T-cell (primary cell): Measurements from ENCODE around the gene TTC33. TPM values are rescaled to one million over a fixed set of nuclear protein-coding genes. Genes with fewer than 3 reads are reported as not detected.

Experiments used
- ATAC-seq, 4 experiments: fragments of 200-7000 bp in 3 of 4; fragments of 150-1000 bp in 1 of 4; cut with Tn5 transposase; replicated peaks in 1 of 4; 1 replicate in 3 of 4; 2 replicates in 1 of 4; pipeline ENCODE4 v1.10.0; 2021; ENCODE audit warnings: moderate library complexity in 3 of 4, mild to moderate bottlenecking in 2 of 4, moderate number of reproducible peaks in 1 of 4
- CTCF ChIA-PET, 2 donors: fragments of 300-600 bp; sonication (Branson Sonifier 250); formaldehyde crosslinking; loops; one replicate each; lab custom pipeline; 2022; ENCODE audit warnings: antibody characterized with exemption in 2 of 2; lab: Charles Lee
- POLR2A ChIA-PET, 2 donors: fragments of 300-600 bp; sonication (Branson Sonifier 250); formaldehyde crosslinking; loops; one replicate each; lab custom pipeline; 2022; ENCODE audit warnings: antibody characterized with exemption in 2 of 2; lab: Charles Lee
- DNase-seq, 35 experiments: peaks; one replicate each; pipeline versions ENCODE4 v3.0.0 to v3.0.0-alpha.2; 2013 to 2023
- H3K27ac ChIP-seq: one replicate; pipeline ENCODE4 v1.5.1; 2013; ENCODE audit warnings: low read length
- H3K27me3 ChIP-seq, 2 experiments: replicated peaks in 1 of 2; 1 replicate in 1 of 2; 2 replicates in 1 of 2; pipeline versions ENCODE4 v1.6.1 to v1.7.0; 2013; ENCODE audit warnings: low read length in 1 of 2, mixed read lengths in 1 of 2; ENCODE audit not compliant: control insufficient read depth in 2 of 2, insufficient read depth in 2 of 2; ENCODE audit errors: extremely low read depth in 1 of 2
- H3K36me3 ChIP-seq, 2 donors: 1 replicate in 1 of 2; 2 replicates in 1 of 2; pipeline versions ENCODE4 v1.6.1 to v1.7.0; 2013; ENCODE audit warnings: low read length in 1 of 2; ENCODE audit not compliant: control insufficient read depth in 2 of 2, insufficient read depth in 1 of 2; ENCODE audit errors: extremely low read depth in 1 of 2
- H3K4me1 ChIP-seq, 2 experiments: 1 replicate in 1 of 2; 2 replicates in 1 of 2; pipeline versions ENCODE4 v1.6.1 to v1.7.0; 2013; ENCODE audit warnings: low read length in 2 of 2, mixed read lengths in 1 of 2; ENCODE audit not compliant: insufficient read depth in 2 of 2, control insufficient read depth in 1 of 2; ENCODE audit errors: extremely low read depth in 1 of 2
- H3K4me3 ChIP-seq, 2 donors: 1 replicate in 1 of 2; 2 replicates in 1 of 2; pipeline versions ENCODE4 v1.5.1 to v1.7.0; 2013; ENCODE audit warnings: mild to moderate bottlenecking in 2 of 2, low read length in 1 of 2, moderate library complexity in 1 of 2; ENCODE audit not compliant: control insufficient read depth in 1 of 2; ENCODE audit errors: extremely low read depth in 1 of 2
- H3K9me3 ChIP-seq: 2 replicates; pipeline ENCODE4 v1.7.0; 2013
- H3K27ac Mint-ChIP-seq, 2 donors: one replicate each; pipeline ENCODE4 v1.8.0; 2020 to 2021; ENCODE audit warnings: mild to moderate bottlenecking in 2 of 2, mixed read lengths in 2 of 2
- H3K27me3 Mint-ChIP-seq, 2 donors: one replicate each; pipeline ENCODE4 v1.8.0; 2021 to 2022; ENCODE audit warnings: mixed read lengths in 2 of 2
- H3K36me3 Mint-ChIP-seq: one replicate; pipeline ENCODE4 v1.8.0; 2021; ENCODE audit warnings: mixed read lengths
- H3K4me1 Mint-ChIP-seq, 3 donors: one replicate each; pipeline ENCODE4 v1.8.0; 2020 to 2022; ENCODE audit warnings: mixed read lengths in 3 of 3, mild to moderate bottlenecking in 1 of 3
- H3K4me3 Mint-ChIP-seq, 3 donors: one replicate each; pipeline ENCODE4 v1.8.0; 2020 to 2022; ENCODE audit warnings: mild to moderate bottlenecking in 3 of 3, mixed read lengths in 3 of 3, moderate library complexity in 3 of 3
- H3K9me3 Mint-ChIP-seq, 3 donors: one replicate each; pipeline ENCODE4 v1.8.0; 2020 to 2022; ENCODE audit warnings: mixed read lengths in 3 of 3
- WGBS: methylation state at CpG from one replicate; pipeline ENCODE4 v1.1.5; 2013; ENCODE audit warnings: missing lambda C conversion rate; ENCODE audit not compliant: insufficient coverage; 5-methylcytosine and 5-hydroxymethylcytosine counted together
- total RNA-seq, 35 experiments: library from RNA in 6 of 35; stranded (reverse) in 6 of 35; fragments of 120-200 nt in 1 of 35; gene quantifications; one replicate each; pipeline versions ENCODE4 v1.2.1 to v1.2.4 and lab custom pipeline; 2013 to 2026

The TTC33 gene
- total RNA-seq, 5 donors from 2014 or later (not counting 1 experiment from before 2014, with no cell fraction given) = 8.3 to 15.4 (median 13.6) TPM

DNA sequence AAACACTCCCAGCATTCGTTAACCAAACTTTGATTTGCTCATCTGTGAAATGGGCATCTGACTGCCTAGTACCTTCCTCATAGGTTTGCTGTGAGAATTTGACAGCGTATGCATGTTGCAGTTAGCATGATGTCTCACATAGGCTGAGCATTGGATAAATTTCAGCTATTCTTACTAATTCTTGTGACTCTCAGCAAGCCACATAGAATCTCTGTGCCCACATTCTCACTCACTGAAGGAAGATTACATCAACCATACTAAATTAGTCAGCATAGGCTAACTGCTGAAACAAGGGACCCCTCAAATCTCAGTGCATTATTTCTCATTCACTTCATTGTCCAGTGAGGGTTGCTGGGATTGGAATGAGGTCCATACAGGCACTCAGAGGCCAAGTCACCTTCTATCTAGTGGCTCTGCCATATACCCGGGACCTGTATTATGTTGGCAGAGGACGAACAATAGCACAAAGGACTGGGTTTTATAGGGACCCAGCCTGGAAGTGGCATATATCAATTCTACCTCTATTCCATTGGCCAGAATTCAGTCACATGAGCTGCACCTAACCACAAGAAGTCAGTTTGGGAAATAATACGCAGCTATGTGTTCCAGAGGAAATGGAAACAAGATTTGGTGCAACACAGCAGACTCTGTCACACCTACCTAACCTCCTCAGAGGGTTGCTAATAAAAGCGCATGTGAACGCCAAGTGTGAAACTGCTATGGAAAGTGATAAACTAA lies 80.2 kb downstream of the TTC33 start:
- ChIA-PET CTCF (interaction anchor here (1.0 to 1.7 kb wide), 6 partner anchors 10 to 266 kb away, joined by 3 to 11 read pairs (median 4); no protein-coding TSS in a partner anchor), POLR2A (interaction anchor here (0.6 to 1.0 kb wide), 7 partner anchors 10 to 269 kb away, joined by 3 to 7 read pairs (median 3); no protein-coding TSS in a partner anchor)
- H3K27me3 Mint-ChIP-seq = no peaks in the 10 kb centered on the region
- no peaks in the 10 kb centered on the region for H3K27me3 ChIP-seq
- no peak for ATAC-seq
- peak overlapping the region in 1 of 3 donors; percentile 31 for H3K4me3 Mint-ChIP-seq
- no peaks in the 10 kb centered on the region for H3K9me3 ChIP-seq
- no peak overlapping the region for H3K4me3 ChIP-seq
- peaks cover under 1% of the 10 kb centered on the region for H3K36me3 Mint-ChIP-seq
- no peaks in the 10 kb centered on the region for H3K9me3 Mint-ChIP-seq
- peaks cover 37 to 70% of the 10 kb centered on the region in 2 experiments for H3K4me1 ChIP-seq
- H3K36me3 ChIP-seq = no peaks in the 10 kb centered on the region
- DNase-seq = peak in 9 of 35 experiments; percentile 14 to 66 (median 35)
- WGBS = no CpG with 5 or more reads among the region's 7 CpGs
- peaks cover 75 to 81% (median 76%) of the 10 kb centered on the region in 3 donors for H3K4me1 Mint-ChIP-seq
- H3K27ac ChIP-seq = peak overlapping the region; percentile 56
- peak overlapping the region; percentile 88 to 90 for H3K27ac Mint-ChIP-seq

DNA sequence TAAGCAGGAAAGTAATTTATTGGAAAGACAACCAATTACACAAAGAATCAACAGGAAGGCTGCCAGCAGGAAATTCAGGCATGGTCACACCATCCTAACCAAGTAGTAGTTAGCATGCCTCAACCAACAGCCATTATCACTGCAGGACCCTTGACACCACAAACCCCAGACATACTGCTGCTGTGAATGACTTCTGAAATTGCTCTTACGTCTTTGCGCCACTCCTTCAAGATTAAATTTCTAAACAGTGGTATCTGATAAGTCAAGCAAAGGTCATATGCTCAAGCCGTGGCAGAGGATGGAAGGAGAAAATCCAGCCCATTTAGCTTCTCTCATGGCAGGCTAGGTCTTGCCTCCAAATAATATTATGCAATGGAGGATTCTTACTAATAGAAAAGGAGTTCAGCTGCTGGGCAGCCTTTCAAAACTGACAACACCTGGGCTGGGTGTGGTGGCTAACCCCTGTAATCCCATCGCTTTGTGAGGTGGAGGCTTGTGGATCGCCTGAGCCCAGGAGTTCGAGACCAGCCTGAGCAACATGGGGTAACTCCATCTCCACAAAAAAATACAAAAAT lies 81.0 kb downstream of the TTC33 start:
- Histone ChIP-seq H3K4me3 (no peak overlapping the region), H3K9me3 (no peaks in the 10 kb centered on the region), H3K27ac (peak overlapping the region; percentile 56), H3K36me3 (no peaks in the 10 kb centered on the region), H3K27me3 (no peaks in the 10 kb centered on the region), H3K4me1 (peaks cover 43 to 78% of the 10 kb centered on the region in 2 experiments)
- no peaks in the 10 kb centered on the region for H3K9me3 Mint-ChIP-seq
- ATAC-seq (no peak), DNase-seq (no peak)
- H3K36me3 Mint-ChIP-seq = no peaks in the 10 kb centered on the region
- ChIA-PET POLR2A (interaction anchor here in 1 of 2 donors (0.6 to 1.0 kb wide), 2 partner anchors 188 to 268 kb away, joined by 3 to 4 read pairs; no protein-coding TSS in a partner anchor), CTCF (interaction anchor here (1.1 to 1.4 kb wide), 3 partner anchors 17 to 22 kb away, joined by 4 to 8 read pairs (median 4); no protein-coding TSS in a partner anchor)
- no peaks in the 10 kb centered on the region for H3K27me3 Mint-ChIP-seq
- 90% methylated on average over 2 of the region's 6 CpGs for WGBS
- peak overlapping the region; percentile 39 to 90 for H3K27ac Mint-ChIP-seq
- peaks cover 83 to 89% (median 84%) of the 10 kb centered on the region in 3 donors for H3K4me1 Mint-ChIP-seq
- H3K4me3 Mint-ChIP-seq = no peak overlapping the region

DNA sequence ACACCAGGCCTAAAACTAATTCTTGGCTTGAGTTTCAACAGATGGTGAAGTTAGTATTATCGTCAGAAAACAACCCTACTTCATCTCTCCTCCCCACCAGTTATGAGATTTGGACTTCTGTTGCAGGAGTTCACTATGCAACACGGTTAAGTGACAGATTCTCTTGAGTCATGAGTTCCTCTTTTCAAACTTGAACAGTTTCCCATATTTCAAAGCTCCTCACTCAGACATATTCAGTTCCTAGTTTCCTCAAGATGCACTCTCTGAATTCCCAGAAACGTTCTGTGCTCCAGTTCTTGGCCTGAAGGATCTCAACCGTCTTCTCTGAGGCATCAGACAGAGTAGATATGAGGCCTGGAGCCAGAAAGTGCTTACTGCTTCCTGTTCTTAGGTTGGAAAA lies 83.3 kb downstream of the TTC33 start:
- Histone ChIP-seq H3K36me3 (no peaks in the 10 kb centered on the region), H3K4me1 (peaks cover 38 to 80% of the 10 kb centered on the region in 2 experiments), H3K27ac (no peak overlapping the region), H3K4me3 (no peak overlapping the region), H3K27me3 (no peaks in the 10 kb centered on the region), H3K9me3 (no peaks in the 10 kb centered on the region)
- H3K27me3 Mint-ChIP-seq = no peaks in the 10 kb centered on the region
- 29% methylated on average over 1 of the region's 4 CpGs for WGBS
- no peaks in the 10 kb centered on the region for H3K36me3 Mint-ChIP-seq
- DNase-seq (no peak), ATAC-seq (peak in 1 of 4 experiments; percentile 21)
- no peak overlapping the region for H3K4me3 Mint-ChIP-seq
- ChIA-PET CTCF (interaction anchor here in 1 of 2 donors (0.7 kb wide), 1 partner anchor 14 kb away, joined by 5 read pairs; no protein-coding TSS in a partner anchor), POLR2A (interaction anchor here (0.6 kb wide), 3 partner anchors 11 to 162 kb away, joined by 3 to 5 read pairs (median 4); no protein-coding TSS in a partner anchor)
- peak overlapping the region; percentile 82 to 89 for H3K27ac Mint-ChIP-seq
- peaks cover 79 to 82% (median 81%) of the 10 kb centered on the region in 3 donors for H3K4me1 Mint-ChIP-seq
- no peaks in the 10 kb centered on the region for H3K9me3 Mint-ChIP-seq

DNA sequence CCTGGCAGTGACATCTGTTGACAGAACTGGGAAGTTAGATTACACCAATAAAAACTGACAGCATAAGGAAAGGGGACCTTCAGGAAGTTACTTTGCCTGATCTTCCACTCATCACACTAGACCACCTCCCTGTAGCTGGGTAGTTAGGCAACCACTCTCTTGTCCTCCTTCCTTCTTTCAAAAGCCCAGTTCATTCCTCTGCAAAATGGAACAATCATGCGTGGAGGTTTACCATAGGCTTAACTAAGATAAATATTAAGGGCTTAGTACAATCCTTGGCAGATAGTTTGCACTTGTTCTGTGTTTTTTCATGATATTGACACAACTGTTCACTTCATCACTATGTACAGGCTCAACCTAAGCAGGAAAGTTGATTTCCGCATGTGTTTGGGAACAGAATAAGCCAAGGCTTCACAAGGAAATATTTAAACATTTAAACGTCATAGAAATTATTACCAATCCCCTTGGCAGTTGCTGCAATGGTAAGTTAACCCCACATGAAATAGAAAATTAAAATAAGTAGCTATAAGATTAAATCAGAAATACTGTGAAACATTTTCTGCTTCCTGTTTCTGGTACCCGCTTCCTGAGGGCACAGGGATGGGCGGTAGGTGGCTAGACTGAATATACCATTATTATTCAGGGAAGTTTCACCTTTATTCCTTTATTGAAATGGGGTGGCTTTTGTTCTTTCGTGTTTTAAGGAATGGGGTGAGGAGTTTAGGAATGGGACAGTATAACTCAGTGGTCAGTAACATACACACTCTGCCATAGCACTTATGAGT lies 86.0 kb downstream of the TTC33 start:
- H3K27me3 Mint-ChIP-seq = no peaks in the 10 kb centered on the region
- POLR2A ChIA-PET = interaction anchor here (0.6 to 0.7 kb wide), 4 partner anchors 14 to 239 kb away, joined by 3 to 8 read pairs (median 7); no protein-coding TSS in a partner anchor
- no peak for DNase-seq
- H3K4me1 Mint-ChIP-seq = peaks cover 54 to 61% (median 55%) of the 10 kb centered on the region in 3 donors
- Histone ChIP-seq H3K9me3 (no peaks in the 10 kb centered on the region), H3K27ac (peak overlapping the region; percentile 30), H3K36me3 (no peaks in the 10 kb centered on the region), H3K27me3 (no peaks in the 10 kb centered on the region), H3K4me1 (peaks cover 14 to 57% of the 10 kb centered on the region in 2 experiments), H3K4me3 (no peak overlapping the region)
- H3K4me3 Mint-ChIP-seq = peak overlapping the region in 1 of 3 donors; percentile 51
- H3K36me3 Mint-ChIP-seq = no peaks in the 10 kb centered on the region
- CTCF ChIA-PET = interaction anchor here in 1 of 2 donors (0.7 to 1.5 kb wide), 3 partner anchors 11 to 256 kb away, joined by 3 to 6 read pairs (median 4); no protein-coding TSS in a partner anchor
- peak; percentile 25 to 46 (median 40) for ATAC-seq
- no CpG with 5 or more reads among the region's 6 CpGs for WGBS
- peak overlapping the region; percentile 71 to 78 for H3K27ac Mint-ChIP-seq
- no peaks in the 10 kb centered on the region for H3K9me3 Mint-ChIP-seq

DNA sequence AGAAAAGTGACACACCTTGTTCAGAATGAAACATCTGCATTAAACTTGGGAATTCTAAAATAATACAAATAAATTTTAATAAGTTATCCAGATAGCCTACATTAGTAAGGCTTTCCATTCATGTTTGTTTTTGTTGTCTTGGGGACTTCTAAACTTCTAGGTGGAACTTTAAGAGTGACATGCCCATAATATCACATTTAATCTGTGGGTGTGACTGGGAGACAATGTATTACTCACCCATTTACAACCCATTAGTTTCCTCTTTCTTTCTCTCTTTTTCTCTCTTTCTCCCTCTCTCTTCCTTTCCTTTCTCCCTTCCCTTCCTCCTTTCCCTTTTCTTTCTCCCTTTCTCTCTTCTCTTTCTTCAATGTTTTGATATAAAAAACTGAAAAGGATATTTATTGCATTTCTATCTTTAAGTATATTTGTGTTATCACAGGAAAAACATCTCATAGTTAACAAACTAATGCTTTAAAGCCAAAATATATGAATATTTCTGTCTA lies 88.5 kb downstream of the TTC33 start:
- no peak overlapping the region for H3K27ac Mint-ChIP-seq
- H3K4me3 Mint-ChIP-seq = no peak overlapping the region
- CTCF ChIA-PET = no interaction called here

More for the DNA sequence above, 88.5 kb downstream of the TTC33 start:
- Mint-ChIP-seq H3K4me1 (peaks cover 28 to 37% (median 31%) of the 10 kb centered on the region in 3 donors), H3K9me3 (no peaks in the 10 kb centered on the region), H3K27me3 (no peaks in the 10 kb centered on the region), H3K36me3 (no peaks in the 10 kb centered on the region)
- no peaks in the 10 kb centered on the region for H3K9me3 ChIP-seq
- no peaks in the 10 kb centered on the region for H3K27me3 ChIP-seq
- H3K27ac ChIP-seq = no peak overlapping the region
- H3K4me1 ChIP-seq = peaks cover 7 to 33% of the 10 kb centered on the region in 2 experiments
- no peak for ATAC-seq
- no peak for DNase-seq
- POLR2A ChIA-PET = no interaction called here
- no peak overlapping the region for H3K4me3 ChIP-seq
- no peaks in the 10 kb centered on the region for H3K36me3 ChIP-seq
